ENCODE data around the gene PSMG4.

Gene PSMG4

DNA sequence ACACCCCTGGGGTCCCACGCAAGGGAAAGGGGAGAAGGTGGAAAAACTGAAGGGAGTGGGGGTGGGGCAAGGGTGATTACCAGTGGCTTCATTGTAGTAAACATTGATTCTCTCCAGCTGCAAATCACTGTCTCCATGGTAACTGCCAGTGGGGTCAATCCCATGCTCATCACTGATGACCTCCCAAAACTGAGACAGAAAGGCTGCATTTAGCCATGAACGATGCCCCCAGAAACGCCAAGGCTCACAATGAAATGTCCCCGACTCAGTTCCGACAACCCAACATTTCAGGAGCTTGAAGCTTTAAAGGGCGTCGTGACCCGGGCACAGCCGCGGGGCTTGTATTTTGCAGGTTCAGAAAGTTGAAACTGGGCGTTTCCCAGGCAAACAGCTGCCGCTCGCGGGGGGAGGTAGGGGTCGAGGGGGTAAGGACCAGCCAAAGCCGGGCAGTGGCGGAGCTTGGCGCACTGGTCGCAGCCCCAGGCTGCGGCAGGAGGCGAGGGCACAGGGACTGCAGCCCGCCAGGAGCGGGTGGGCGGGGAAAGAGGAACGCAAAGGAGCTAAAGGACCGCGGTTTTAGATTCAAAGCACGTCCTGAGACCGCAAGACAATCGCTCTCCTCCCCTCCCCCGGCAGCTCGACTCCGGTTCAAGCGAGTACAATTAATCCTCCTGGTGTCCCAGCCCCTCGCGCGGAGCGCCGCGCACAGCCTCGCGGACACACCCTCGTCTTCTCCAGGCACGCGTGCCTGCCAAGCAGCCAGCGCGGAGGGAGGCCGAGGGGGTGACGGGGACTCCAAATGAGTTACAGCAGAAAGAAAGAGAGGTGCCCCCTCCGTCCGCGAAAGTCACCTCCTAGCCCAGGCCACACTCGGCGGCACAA, 32.0 kb upstream of the PSMG4 start:
- peaks cover 4% of the 10 kb centered on the region for H3K9me3 Mint-ChIP-seq
- no peak overlapping the region for H3K27ac Mint-ChIP-seq
- H3K4me1 Mint-ChIP-seq, result peaks cover 43% of the 10 kb centered on the region
- peak overlapping the region; percentile 52 for H3K4me3 Mint-ChIP-seq
- DNase-seq, result peak; percentile 38
- CTCF ChIA-PET, result no interaction called here
- peaks cover 3% of the 10 kb centered on the region for H3K36me3 Mint-ChIP-seq
- peaks cover 77% of the 10 kb centered on the region for H3K27me3 Mint-ChIP-seq

GRCh38 chr6:3227363-3228045, 31.2 kb upstream of the PSMG4 start, which contains the start of gene TUBB2B:
Gene TUBB2B (minus strand): TSS chr6:3227653. CDS start chr6:3227543, 110 bp downstream.
- Mint-ChIP-seq H3K9me3 (no peaks in the 10 kb centered on the region), H3K4me3 (peak within 1 kb of the TSS; percentile 52), H3K36me3 (peaks cover 3% of the 10 kb centered on the region), H3K27ac (no peak within 1 kb of the TSS), H3K27me3 (peaks cover 83% of the 10 kb centered on the region), H3K4me1 (peaks cover 46% of the 10 kb centered on the region)
- CTCF ChIA-PET, result no interaction called here
- DNase-seq, result no peak

DNA sequence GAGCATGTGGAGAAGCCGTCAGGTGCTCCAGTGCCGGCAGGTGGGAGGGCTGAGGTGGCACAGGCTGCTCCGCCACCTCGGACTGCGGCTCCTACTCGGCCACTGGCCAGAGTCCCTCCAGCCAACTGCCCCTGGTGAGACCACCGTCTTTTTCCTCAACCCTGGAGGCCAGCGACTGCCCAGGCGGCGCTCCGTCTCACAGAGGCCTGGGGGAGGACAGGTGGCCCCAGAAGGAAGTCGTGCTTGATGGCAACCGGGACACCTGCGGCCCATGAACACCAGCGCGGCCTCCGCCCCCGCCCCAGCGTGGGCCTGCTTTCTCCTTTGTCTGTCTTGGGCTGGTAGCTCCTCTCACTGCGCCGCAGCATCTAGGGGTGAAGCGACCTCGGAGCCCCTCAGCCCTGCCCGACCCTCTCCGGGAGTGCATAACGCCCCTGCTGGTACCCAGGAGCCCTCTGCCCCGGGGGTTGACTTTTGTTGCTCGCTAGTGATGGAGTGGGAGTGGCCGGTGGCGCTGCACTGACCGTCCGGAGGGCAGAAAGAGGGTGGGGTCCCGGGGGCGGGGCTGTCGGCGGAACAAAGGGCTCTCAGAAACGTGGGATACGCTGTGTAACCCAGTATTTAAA, 30.6 kb upstream of the PSMG4 start:
- CTCF ChIA-PET, result no interaction called here
- Mint-ChIP-seq H3K4me1 (peaks cover 46% of the 10 kb centered on the region), H3K4me3 (peak overlapping the region; percentile 45), H3K27me3 (peaks cover 87% of the 10 kb centered on the region), H3K27ac (no peak overlapping the region), H3K9me3 (no peaks in the 10 kb centered on the region), H3K36me3 (peaks cover 3% of the 10 kb centered on the region)
- DNase-seq, result no peak

DNA sequence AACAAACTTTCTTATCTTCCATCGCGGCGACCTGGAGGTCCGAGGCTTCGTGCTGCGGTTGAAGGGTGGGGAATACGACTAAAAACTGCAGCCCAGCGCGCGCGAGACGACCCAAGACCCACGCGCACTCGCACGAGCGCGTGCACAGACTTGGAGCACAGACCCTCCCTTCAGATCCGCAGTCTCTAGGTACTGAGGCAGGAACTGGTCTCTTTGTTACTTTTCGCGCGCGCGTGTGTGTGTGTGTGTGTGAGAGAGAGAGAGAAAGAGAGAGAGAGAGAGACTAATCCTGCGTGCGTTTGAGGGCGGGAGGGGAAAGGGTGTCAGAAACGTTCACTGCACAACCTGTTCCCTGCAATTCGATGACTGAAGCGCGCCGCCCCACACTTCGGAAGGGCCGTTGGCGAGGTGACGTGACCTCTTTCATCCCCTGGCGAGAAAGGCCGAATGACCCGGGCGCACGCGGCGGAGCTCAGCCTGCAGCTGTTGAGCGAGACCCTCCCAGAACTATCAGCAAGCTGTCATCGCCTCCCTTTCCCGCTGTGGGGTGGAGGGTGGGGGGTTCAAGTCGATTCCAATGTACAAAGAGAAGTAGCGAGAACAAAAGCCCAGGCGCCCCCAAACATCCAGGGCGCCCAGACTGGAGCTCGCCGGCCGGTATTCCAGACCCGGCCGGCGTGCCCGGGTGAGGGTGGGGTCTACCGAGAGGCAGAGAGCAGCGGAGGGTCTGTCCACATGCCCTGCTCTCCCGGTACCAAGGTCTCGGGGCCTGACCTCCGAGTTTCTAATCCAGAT, 29.8 kb upstream of the PSMG4 start:
- H3K4me1 Mint-ChIP-seq, result peaks cover 46% of the 10 kb centered on the region
- peaks cover 91% of the 10 kb centered on the region for H3K27me3 Mint-ChIP-seq
- peak overlapping the region; percentile 67 for H3K4me3 Mint-ChIP-seq
- no peaks in the 10 kb centered on the region for H3K9me3 Mint-ChIP-seq
- peak overlapping the region; percentile 1 for H3K27ac Mint-ChIP-seq
- DNase-seq, result peak; percentile 61
- H3K36me3 Mint-ChIP-seq, result peaks cover 3% of the 10 kb centered on the region
- CTCF ChIA-PET, result interaction anchor here (0.8 to 1.1 kb wide), 2 partner anchors 19 to 23 kb away, joined by 3 to 4 read pairs; no protein-coding TSS in a partner anchor

DNA sequence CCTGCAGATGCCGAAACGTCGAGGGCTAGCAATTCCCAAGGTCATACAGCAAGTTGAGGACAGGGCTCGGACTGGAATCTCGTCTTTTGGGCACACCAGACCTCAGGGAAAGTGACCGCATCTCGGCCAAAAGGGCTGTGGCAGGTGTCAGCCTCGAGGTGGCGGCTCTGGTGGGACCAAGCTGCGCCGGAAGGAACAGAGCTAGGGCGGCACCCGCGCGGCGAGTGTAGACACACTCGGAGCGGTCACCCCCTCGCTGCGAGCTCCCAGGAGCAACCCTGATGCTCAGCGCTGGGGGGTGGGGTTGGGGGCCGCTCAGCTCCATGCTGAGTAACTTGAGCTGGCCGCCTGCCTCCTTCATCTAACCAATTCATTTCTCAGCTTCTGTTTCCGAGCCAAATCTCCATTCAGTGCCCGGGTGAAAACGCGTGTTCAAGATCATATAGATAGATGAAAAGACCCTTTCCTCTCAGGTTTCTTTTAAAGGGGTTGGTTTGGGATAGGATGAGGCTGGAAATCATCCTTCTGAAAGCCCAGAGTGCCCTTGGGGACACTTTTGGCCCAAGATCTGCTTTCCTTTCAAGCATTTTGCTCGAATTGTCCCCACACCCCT, 29.1 kb upstream of the PSMG4 start:
- Mint-ChIP-seq H3K9me3 (no peaks in the 10 kb centered on the region), H3K36me3 (peaks cover 3% of the 10 kb centered on the region), H3K4me3 (peak overlapping the region; percentile 31), H3K27ac (no peak overlapping the region), H3K27me3 (peaks cover 93% of the 10 kb centered on the region), H3K4me1 (peaks cover 46% of the 10 kb centered on the region)
- peak; percentile 49 for DNase-seq
- CTCF ChIA-PET, result interaction anchor here (0.8 to 1.1 kb wide), 2 partner anchors 20 to 22 kb away, joined by 3 to 4 read pairs; no protein-coding TSS in a partner anchor

GRCh38 chr6:3230256-3230882, 28.4 kb upstream of the PSMG4 start:
- H3K9me3 Mint-ChIP-seq, result no peaks in the 10 kb centered on the region
- no peak overlapping the region for H3K27ac Mint-ChIP-seq
- peaks cover 99% of the 10 kb centered on the region for H3K27me3 Mint-ChIP-seq
- no peak for DNase-seq
- peaks cover 3% of the 10 kb centered on the region for H3K36me3 Mint-ChIP-seq
- CTCF ChIA-PET, result interaction anchor here (1.5 kb wide), 1 partner anchor 21 kb away, joined by 7 read pairs; no protein-coding TSS in a partner anchor
- H3K4me3 Mint-ChIP-seq, result no peak overlapping the region
- peaks cover 46% of the 10 kb centered on the region for H3K4me1 Mint-ChIP-seq

GRCh38 chr6:3230900-3231246, 27.9 kb upstream of the PSMG4 start:
- H3K9me3 Mint-ChIP-seq, result no peaks in the 10 kb centered on the region
- peaks cover 99% of the 10 kb centered on the region for H3K27me3 Mint-ChIP-seq
- DNase-seq, result no peak
- H3K36me3 Mint-ChIP-seq, result peaks cover 3% of the 10 kb centered on the region
- H3K27ac Mint-ChIP-seq, result no peak overlapping the region
- CTCF ChIA-PET, result interaction anchor here (1.5 kb wide), 1 partner anchor 20 kb away, joined by 7 read pairs; no protein-coding TSS in a partner anchor
- no peak overlapping the region for H3K4me3 Mint-ChIP-seq
- H3K4me1 Mint-ChIP-seq, result peaks cover 49% of the 10 kb centered on the region

DNA sequence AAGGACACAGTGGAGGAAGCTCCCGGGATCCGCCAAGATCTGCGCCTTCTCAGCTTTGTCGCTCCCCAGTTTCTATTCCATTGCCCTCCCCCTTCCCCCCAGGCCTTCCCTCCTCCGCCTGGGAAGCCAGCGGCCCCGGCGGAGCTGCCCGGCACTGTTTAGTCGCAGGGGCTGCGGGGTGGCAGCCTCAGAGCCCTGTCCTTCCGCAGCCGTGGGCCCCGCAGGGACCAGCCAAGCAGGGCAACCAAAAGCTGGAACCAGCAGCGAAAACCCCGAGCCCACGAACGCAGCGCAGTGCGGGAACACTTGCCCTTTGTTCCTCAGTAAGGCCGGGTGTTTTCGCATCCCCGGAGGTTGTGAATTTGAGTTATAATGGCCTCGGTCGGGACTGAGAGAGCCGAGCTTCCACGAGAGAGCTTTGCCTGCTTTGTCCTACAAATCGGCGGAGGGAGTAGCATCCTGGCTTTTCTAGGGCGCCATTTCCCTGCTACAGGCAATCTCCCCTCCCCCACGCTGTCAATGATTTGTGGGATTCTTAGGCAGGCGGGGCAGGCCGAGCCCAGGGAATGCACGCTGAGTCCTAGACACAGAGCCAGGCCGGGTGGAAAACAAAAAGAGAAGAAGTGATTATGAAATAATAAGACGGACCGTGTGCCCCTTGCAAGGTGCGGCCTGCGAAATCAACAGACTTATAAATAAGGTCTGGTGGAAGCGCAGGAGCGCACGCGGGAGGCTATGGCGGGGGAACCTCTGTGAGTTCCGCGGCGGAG, 27.3 kb upstream of the PSMG4 start:
- Mint-ChIP-seq H3K9me3 (no peaks in the 10 kb centered on the region), H3K36me3 (peaks cover 3% of the 10 kb centered on the region), H3K27me3 (peaks cover 99% of the 10 kb centered on the region), H3K4me3 (no peak overlapping the region), H3K27ac (no peak overlapping the region), H3K4me1 (peaks cover 49% of the 10 kb centered on the region)
- DNase-seq, result no peak
- CTCF ChIA-PET, result interaction anchor here (1.2 to 1.5 kb wide), 2 partner anchors 19 to 23 kb away, joined by 3 to 7 read pairs; no protein-coding TSS in a partner anchor

- CTCF ChIA-PET, result interaction anchor here (1.0 to 1.5 kb wide), 3 partner anchors 19 to 22 kb away, joined by 3 to 7 read pairs (median 4); no protein-coding TSS in a partner anchor
- no peak overlapping the region for H3K27ac Mint-ChIP-seq
- H3K4me3 Mint-ChIP-seq, result no peak overlapping the region
- peaks cover 99% of the 10 kb centered on the region for H3K27me3 Mint-ChIP-seq
- peaks cover 41% of the 10 kb centered on the region for H3K4me1 Mint-ChIP-seq
- no peaks in the 10 kb centered on the region for H3K9me3 Mint-ChIP-seq
- no peak for DNase-seq
- H3K36me3 Mint-ChIP-seq, result peaks cover 3% of the 10 kb centered on the region
Observed at GRCh38 chr6:3232017-3232945, 26.5 kb upstream of the PSMG4 start.

DNA sequence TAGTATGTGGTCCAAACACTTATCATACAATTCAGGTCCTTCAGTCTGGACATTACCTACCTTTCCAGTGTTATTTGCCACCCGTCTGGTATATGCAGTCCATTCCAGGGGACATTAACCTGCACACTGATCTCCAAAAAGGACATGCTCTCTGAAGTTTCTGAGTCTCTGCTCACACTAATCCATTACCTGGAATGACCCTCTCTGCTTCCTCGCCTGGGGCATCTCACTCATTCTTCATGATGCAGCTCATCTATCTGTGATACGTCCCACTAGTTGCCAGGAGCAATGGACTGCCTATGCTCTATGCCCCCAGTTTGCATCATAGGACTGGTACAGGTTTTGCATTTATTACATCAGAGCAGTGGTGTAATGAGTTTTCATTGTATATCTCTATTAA, 25.4 kb upstream of the PSMG4 start:
- H3K4me3 Mint-ChIP-seq, result no peak overlapping the region
- peaks cover 35% of the 10 kb centered on the region for H3K4me1 Mint-ChIP-seq
- peaks cover 99% of the 10 kb centered on the region for H3K27me3 Mint-ChIP-seq
- H3K9me3 Mint-ChIP-seq, result no peaks in the 10 kb centered on the region
- CTCF ChIA-PET, result no interaction called here
- peaks cover 3% of the 10 kb centered on the region for H3K36me3 Mint-ChIP-seq
- no peak overlapping the region for H3K27ac Mint-ChIP-seq
- no peak for DNase-seq

DNA sequence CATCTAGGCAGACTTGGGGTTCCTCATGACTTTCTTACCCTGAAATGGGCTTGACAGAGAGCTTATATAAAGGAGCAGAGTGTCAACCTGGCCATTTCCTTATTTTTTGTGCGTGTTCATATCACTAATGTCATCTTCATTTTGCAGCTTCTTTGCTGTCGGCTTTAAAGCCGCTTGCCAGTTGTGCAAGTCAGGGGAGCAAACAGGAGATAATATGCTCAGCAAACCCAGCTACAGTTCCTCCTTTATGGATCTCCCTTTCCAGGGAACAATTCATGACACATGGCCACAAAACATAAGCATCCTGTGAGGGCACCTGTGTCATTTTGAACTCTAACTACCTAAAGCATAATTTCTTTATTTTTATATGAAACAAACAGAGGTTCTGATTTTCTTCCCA, 24.8 kb upstream of the PSMG4 start:
- Mint-ChIP-seq H3K4me3 (no peak overlapping the region), H3K27ac (no peak overlapping the region), H3K9me3 (no peaks in the 10 kb centered on the region), H3K27me3 (peaks cover 99% of the 10 kb centered on the region), H3K36me3 (no peaks in the 10 kb centered on the region), H3K4me1 (peaks cover 31% of the 10 kb centered on the region)
- CTCF ChIA-PET, result no interaction called here
- no peak for DNase-seq

- CTCF ChIA-PET, result no interaction called here
- H3K4me1 Mint-ChIP-seq, result peaks cover 15% of the 10 kb centered on the region
- H3K27me3 Mint-ChIP-seq, result peaks cover 94% of the 10 kb centered on the region
Observed at GRCh38 chr6:3235486-3235885, 23.3 kb upstream of the PSMG4 start.

More at GRCh38 chr6:3235486-3235885, 23.3 kb upstream of the PSMG4 start:
- Mint-ChIP-seq H3K9me3 (no peaks in the 10 kb centered on the region), H3K27ac (no peak overlapping the region), H3K36me3 (no peaks in the 10 kb centered on the region), H3K4me3 (no peak overlapping the region)
- no peak for DNase-seq

Data from activated naive CD4-positive, alpha-beta T cell treated with anti-CD3 and anti-CD28 coated beads, Interleukin-2, amount 10 ng/mL, durations not matched to agents 7 days and 5 days (primary cell).